MCF 10A (cell line): ENCODE measurements around the gene TWIST2. TPM values are rescaled to one million over a fixed set of nuclear protein-coding genes. Genes with fewer than 3 reads are reported as not detected.

ENCODE experiments used
- BruUV-seq: library from RNA; stranded (reverse); fragments of 400-500 nt; replicated peaks from 2 replicates; lab custom pipeline; 2021; lab: Mats Ljungman, UMichigan
- CTCF ChIA-PET: fragments of 300-600 bp; sonication (Branson Sonifier 250); formaldehyde crosslinking; extraction: SDS; loops from one replicate; lab custom pipeline; 2021; ENCODE audit warnings: antibody characterized with exemption, inconsistent platforms; lab: Yijun Ruan, JAX
- POLR2A ChIA-PET: fragments of 300-600, 350-650 bp; sonication (Branson Sonifier 250); formaldehyde crosslinking; extraction: SDS; loops from one replicate; lab custom pipeline; 2020; ENCODE audit warnings: antibody characterized with exemption, inconsistent platforms; lab: Yijun Ruan, JAX
- DNase-seq: peaks from one replicate; pipeline ENCODE4 v3.0.0-alpha.2; 2018; ENCODE audit not compliant: unreplicated experiment
- H3K27ac Mint-ChIP-seq: one replicate; pipeline ENCODE4 v1.8.0; 2022; ENCODE audit warnings: mild to moderate bottlenecking, low read depth, mixed read lengths; ENCODE audit not compliant: unreplicated experiment
- H3K27me3 Mint-ChIP-seq: one replicate; pipeline ENCODE4 v1.8.0; 2022; ENCODE audit warnings: mixed read lengths; ENCODE audit not compliant: insufficient read depth, unreplicated experiment
- H3K36me3 Mint-ChIP-seq: one replicate; pipeline ENCODE4 v1.8.0; 2022; ENCODE audit warnings: mild to moderate bottlenecking, moderate library complexity, mixed read lengths; ENCODE audit not compliant: insufficient read depth, unreplicated experiment
- H3K4me1 Mint-ChIP-seq: one replicate; pipeline ENCODE4 v1.8.0; 2022; ENCODE audit warnings: mixed read lengths; ENCODE audit not compliant: insufficient read depth, unreplicated experiment
- H3K4me3 Mint-ChIP-seq: one replicate; pipeline ENCODE4 v1.8.0; 2022; ENCODE audit warnings: mild to moderate bottlenecking, moderate library complexity, mixed read lengths; ENCODE audit not compliant: unreplicated experiment
- H3K9me3 Mint-ChIP-seq: one replicate; pipeline ENCODE4 v1.8.0; 2022; ENCODE audit warnings: mixed read lengths; ENCODE audit not compliant: unreplicated experiment
- CTCF ChIP-seq: fragments of 200-600 bp; IDR thresholded peaks from one replicate; pipeline ENCODE4 v1.8.0; 2022; ENCODE audit warnings: antibody characterized with exemption, mild to moderate bottlenecking; ENCODE audit not compliant: unreplicated experiment
- intact Hi-C: fragments of 100-400 bp; cut with micrococcal nuclease; formaldehyde crosslinking; loops from 2 replicates; pipeline ENCODE4 v1.14.1; 2022
- total RNA-seq: library from RNA; stranded (reverse); gene quantifications from 2 replicates; pipeline ENCODE4 v1.2.3, GENCODE V29; 2022

TWIST2 gene
- total RNA-seq, 1 experiment from 2014 or later = 30.2 TPM

- intact Hi-C loops = no loop called here
- ChIA-PET CTCF (interaction anchor here (0.7 kb wide), 1 partner anchor 166 kb away, joined by 4 read pairs; no protein-coding TSS in a partner anchor), POLR2A (no interaction called here)
- Mint-ChIP-seq H3K9me3 (peaks cover 12% of the 10 kb centered on the region), H3K36me3 (no peaks in the 10 kb centered on the region), H3K4me1 (no peaks in the 10 kb centered on the region), H3K4me3 (no peak overlapping the region), H3K27me3 (no peaks in the 10 kb centered on the region), H3K27ac (no peak overlapping the region)
- BruUV-seq = no TSS peak
- no peak for DNase-seq
- no peak for TF ChIP-seq CTCF
These were observed 82.3 kb downstream of the TWIST2 start for GRCh38 chr2:238930216-238930615.

- TF ChIP-seq CTCF = no peak
- peaks cover 6% of the 10 kb centered on the region for H3K4me1 Mint-ChIP-seq
- DNase-seq = no peak
- CTCF ChIA-PET = interaction anchor here (1.2 kb wide), 1 partner anchor 12 kb away, joined by 5 read pairs; no protein-coding TSS in a partner anchor
- POLR2A ChIA-PET = interaction anchor here (1.2 kb wide), 1 partner anchor 38 kb away, joined by 4 read pairs; no protein-coding TSS in a partner anchor
- H3K4me3 Mint-ChIP-seq = no peak overlapping the region
- H3K36me3 Mint-ChIP-seq = no peaks in the 10 kb centered on the region
- BruUV-seq = no TSS peak
- intact Hi-C loops = no loop called here
- no peaks in the 10 kb centered on the region for H3K27me3 Mint-ChIP-seq
- no peak overlapping the region for H3K27ac Mint-ChIP-seq
- H3K9me3 Mint-ChIP-seq = peaks cover 12% of the 10 kb centered on the region
These were observed 88.5 kb downstream of the TWIST2 start for GRCh38 chr2:238936162-238937052.

- intact Hi-C loops = no loop called here
- peaks cover 12% of the 10 kb centered on the region for H3K9me3 Mint-ChIP-seq
- ChIA-PET CTCF (interaction anchor here (0.6 to 1.3 kb wide), 2 partner anchors 169 to 650 kb away, joined by 3 read pairs; partner anchors contain the start of gene PER2), POLR2A (interaction anchor here (0.9 to 1.0 kb wide), 2 partner anchors 20 to 88 kb away, joined by 3 read pairs; no protein-coding TSS in a partner anchor)
- no peak for DNase-seq
- no peak overlapping the region for H3K4me3 Mint-ChIP-seq
- no peak overlapping the region for H3K27ac Mint-ChIP-seq
- H3K36me3 Mint-ChIP-seq = peaks cover 9% of the 10 kb centered on the region
- BruUV-seq = no TSS peak
- TF ChIP-seq CTCF = no peak
- H3K27me3 Mint-ChIP-seq = no peaks in the 10 kb centered on the region
- peaks cover 13% of the 10 kb centered on the region for H3K4me1 Mint-ChIP-seq
These were observed 90.1 kb downstream of the TWIST2 start for GRCh38 chr2:238938003-238938400.

GRCh38 chr2:238938401-238939055 lies 90.6 kb downstream of the TWIST2 start:
- H3K27me3 Mint-ChIP-seq = no peaks in the 10 kb centered on the region
- peaks cover 18% of the 10 kb centered on the region for H3K4me1 Mint-ChIP-seq
- CTCF ChIA-PET = interaction anchor here (0.6 to 1.3 kb wide), 2 partner anchors 168 to 650 kb away, joined by 3 read pairs; partner anchors contain the start of gene PER2
- intact Hi-C loops = no loop called here
- peaks cover 12% of the 10 kb centered on the region for H3K9me3 Mint-ChIP-seq
- H3K36me3 Mint-ChIP-seq = peaks cover 9% of the 10 kb centered on the region
- no peak for TF ChIP-seq CTCF
- POLR2A ChIA-PET = interaction anchor here (0.9 to 1.0 kb wide), 2 partner anchors 21 to 88 kb away, joined by 3 read pairs; no protein-coding TSS in a partner anchor
- BruUV-seq = no TSS peak
- H3K27ac Mint-ChIP-seq = no peak overlapping the region
- DNase-seq = peak; percentile 90
- H3K4me3 Mint-ChIP-seq = no peak overlapping the region
